Neuronal stem cell (in vitro differentiated cells): ENCODE measurements around the gene MARCHF7.
"Not testable (repeated sequence)": the region's sequence is repeated elsewhere in the genome, so short reads cannot be mapped to it uniquely, and the experiment has no call there.

ENCODE experiments used
- DNase-seq: peaks from one replicate; pipeline ENCODE4 v3.0.0-alpha.2; 2013; ENCODE audit warnings: low spot score
- H2AFZ ChIP-seq: one replicate; pipeline ENCODE4 v1.6.1; 2013; ENCODE audit warnings: mild to moderate bottlenecking, low read length, inconsistent platforms
- H2AK5ac ChIP-seq: 2 replicates; pipeline ENCODE4 v1.6.1; 2013; ENCODE audit warnings: low read depth, mild to moderate bottlenecking, inconsistent platforms, low read length, moderate library complexity, mixed read lengths
- H2BK120ac ChIP-seq: 2 replicates; pipeline ENCODE4 v1.6.1; 2013; ENCODE audit warnings: low read depth, mild to moderate bottlenecking, inconsistent platforms, low read length, moderate library complexity, mixed read lengths
- H2BK12ac ChIP-seq: one replicate; pipeline ENCODE4 v1.6.1; 2013; ENCODE audit warnings: low read length, inconsistent platforms
- H2BK15ac ChIP-seq: 2 replicates; pipeline ENCODE4 v1.6.1; 2013; ENCODE audit warnings: mild to moderate bottlenecking, low read length, inconsistent platforms, mixed read lengths
- H2BK5ac ChIP-seq: one replicate; pipeline ENCODE4 v1.6.1; 2013; ENCODE audit warnings: inconsistent platforms, mild to moderate bottlenecking, low read length, moderate library complexity
- H3K14ac ChIP-seq: one replicate; pipeline ENCODE4 v1.6.1; 2013; ENCODE audit warnings: low read length, inconsistent platforms
- H3K18ac ChIP-seq: 2 replicates; pipeline ENCODE4 v1.6.1; 2013; ENCODE audit warnings: low read length, inconsistent platforms
- H3K23ac ChIP-seq: 2 replicates; pipeline ENCODE4 v1.6.1; 2013; ENCODE audit warnings: low read depth, mild to moderate bottlenecking, mixed read lengths, low read length, inconsistent platforms; ENCODE audit not compliant: poor library complexity
- H3K27ac ChIP-seq: replicated peaks from 3 replicates; pipeline ENCODE4 v1.5.1; 2013; ENCODE audit warnings: low read length, inconsistent platforms
- H3K27me3 ChIP-seq, 3 experiments: 2 replicates each; pipeline ENCODE4 v1.6.1; 2013; ENCODE audit warnings: low read length in 3 of 3, mild to moderate bottlenecking in 2 of 3, inconsistent platforms in 1 of 3, low read depth in 1 of 3, mixed read lengths in 1 of 3, moderate library complexity in 1 of 3; ENCODE audit not compliant: control insufficient read depth in 3 of 3, insufficient read depth in 3 of 3
- H3K36me3 ChIP-seq, 2 donors: replicated peaks in 1 of 2; 2 replicates each; pipeline ENCODE4 v1.6.1; 2013; ENCODE audit warnings: low read length in 2 of 2; ENCODE audit not compliant: control insufficient read depth in 2 of 2, insufficient read depth in 2 of 2
- H3K4ac ChIP-seq: 2 replicates; pipeline ENCODE4 v1.6.1; 2013; ENCODE audit warnings: inconsistent platforms, mild to moderate bottlenecking, low read length, moderate library complexity
- H3K4me1 ChIP-seq, 2 donors: 1 replicate in 1 of 2; 2 replicates in 1 of 2; pipeline ENCODE4 v1.6.1; 2013; ENCODE audit warnings: low read length in 2 of 2, low read depth in 1 of 2; ENCODE audit not compliant: control insufficient read depth in 2 of 2, insufficient read depth in 1 of 2
- H3K4me2 ChIP-seq: one replicate; pipeline ENCODE4 v1.6.1; 2013; ENCODE audit warnings: mild to moderate bottlenecking, low read length, inconsistent platforms; ENCODE audit not compliant: insufficient read depth, poor library complexity, severe bottlenecking
- H3K4me3 ChIP-seq, 2 donors: 2 replicates each; pipeline ENCODE4 v1.5.1; 2013; ENCODE audit warnings: low read length in 2 of 2, mild to moderate bottlenecking in 2 of 2, inconsistent platforms in 1 of 2, moderate library complexity in 1 of 2
- H3K79me1 ChIP-seq: one replicate; pipeline ENCODE4 v1.6.1; 2013; ENCODE audit warnings: low read depth, mild to moderate bottlenecking, inconsistent platforms, low read length, moderate library complexity
- H3K9ac ChIP-seq: one replicate; pipeline ENCODE4 v1.6.1; 2013; ENCODE audit warnings: mild to moderate bottlenecking, low read depth, low read length, inconsistent platforms; ENCODE audit not compliant: poor library complexity
- H3K9me3 ChIP-seq, 2 donors: replicated peaks in 1 of 2; 2 replicates each; pipeline versions ENCODE3 to v1.6.1; 2013; ENCODE audit warnings: low read length in 2 of 2, mild to moderate bottlenecking in 2 of 2, inconsistent platforms in 1 of 2, low read depth in 1 of 2, mixed read lengths in 1 of 2, moderate library complexity in 1 of 2; ENCODE audit not compliant: control insufficient read depth in 2 of 2, insufficient read depth in 1 of 2
- H4K8ac ChIP-seq: one replicate; pipeline ENCODE4 v1.6.1; 2013; ENCODE audit warnings: low read depth, mild to moderate bottlenecking, inconsistent platforms, low read length, moderate library complexity
- H4K91ac ChIP-seq: one replicate; pipeline ENCODE4 v1.6.1; 2013; ENCODE audit warnings: low read length, low read depth, mild to moderate bottlenecking, inconsistent platforms; ENCODE audit not compliant: poor library complexity
- WGBS, 2 donors: extraction: QIAGEN DNeasy Blood & Tissue Kit; methylation state at CpG; one replicate each; pipeline ENCODE4 v1.1.7; 2013; ENCODE audit warnings: missing lambda C conversion rate in 2 of 2, mixed read lengths in 1 of 2; ENCODE audit not compliant: insufficient read length in 2 of 2, insufficient replicate concordance in 1 of 2; ENCODE audit errors: extremely low coverage in 2 of 2; 5-methylcytosine and 5-hydroxymethylcytosine counted together

MARCHF7 gene

DNA sequence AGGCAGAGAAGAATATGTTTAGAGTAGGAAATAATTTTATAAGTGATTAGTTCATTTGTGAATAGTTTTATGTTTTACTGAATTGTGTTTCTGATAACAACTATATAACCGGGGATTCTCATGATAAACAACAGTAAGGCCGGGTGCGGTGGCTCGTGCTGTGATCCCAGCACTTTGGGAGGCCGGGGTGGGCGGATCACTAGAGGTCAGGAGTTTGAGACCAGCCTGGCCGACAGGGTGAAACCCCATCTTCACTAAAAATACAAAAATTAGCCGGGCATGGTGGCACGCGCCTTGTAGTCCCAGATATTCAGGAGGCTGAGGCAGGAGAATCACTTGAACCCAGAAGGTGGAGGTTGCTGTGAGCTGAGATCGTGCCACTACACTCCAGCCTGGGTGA, 32.9 kb downstream of the MARCHF7 start:
- H2BK12ac ChIP-seq, H3K4me1 ChIP-seq, H4K91ac ChIP-seq, DNase-seq, H4K8ac ChIP-seq, H3K4me3 ChIP-seq, H3K4ac ChIP-seq, H3K27me3 ChIP-seq, H2BK5ac ChIP-seq, H3K79me1 ChIP-seq, H2AK5ac ChIP-seq, H3K18ac ChIP-seq, H3K23ac ChIP-seq, H2BK120ac ChIP-seq, H3K27ac ChIP-seq, H3K4me2 ChIP-seq, H2BK15ac ChIP-seq, H3K9ac ChIP-seq, H2AFZ ChIP-seq, H3K14ac ChIP-seq: not testable (repeated sequence)
- Histone ChIP-seq H3K9me3 (peaks cover 0 to 23% of the 10 kb centered on the region in 2 donors), H3K36me3 (peaks cover 23 to 96% of the 10 kb centered on the region in 2 donors)
- no CpG with 5 or more reads among the region's 11 CpGs for whole genome bisulfite sequencing, 2 donors

GRCh38 chr2:159748089-159748488, 35.8 kb downstream of the MARCHF7 start:
- no peak overlapping the region for H3K4me2 ChIP-seq
- peaks cover 0 to 23% of the 10 kb centered on the region in 2 donors for H3K9me3 ChIP-seq
- no peak overlapping the region for H2AK5ac ChIP-seq
- H2BK12ac ChIP-seq: no peak overlapping the region
- no peak overlapping the region for H3K14ac ChIP-seq
- H3K18ac ChIP-seq: no peak overlapping the region
- H3K27me3 ChIP-seq: no peaks in the 10 kb centered on the region
- no peak overlapping the region for H3K27ac ChIP-seq
- H4K91ac ChIP-seq: no peak overlapping the region
- no CpG with 5 or more reads among the region's 9 CpGs for WGBS, 2 donors
- H2BK120ac ChIP-seq: no peak overlapping the region
- H3K4me3 ChIP-seq: no peak overlapping the region
- no peak overlapping the region for H2AFZ ChIP-seq
- no peak overlapping the region for H3K9ac ChIP-seq
- no peak overlapping the region for H2BK15ac ChIP-seq
- peaks cover 24 to 96% of the 10 kb centered on the region in 2 donors for H3K36me3 ChIP-seq
- H3K4ac ChIP-seq: no peak overlapping the region
- no peak overlapping the region for H4K8ac ChIP-seq
- H3K4me1 ChIP-seq: no peaks in the 10 kb centered on the region
- H2BK5ac ChIP-seq: no peak overlapping the region
- no peaks in the 10 kb centered on the region for H3K79me1 ChIP-seq
- no peak for DNase-seq
- H3K23ac ChIP-seq: no peak overlapping the region

- Histone ChIP-seq H3K4me3 (no peak overlapping the region), H2AFZ (no peak overlapping the region)
- no CpG with 5 or more reads among the region's 1 CpG for WGBS, 2 donors
These were observed 38.6 kb downstream of the MARCHF7 start for GRCh38 chr2:159750873-159751272.

GRCh38 chr2:159753797-159754196, 41.5 kb downstream of the MARCHF7 start:
- no peak for DNase-seq
- H2BK5ac ChIP-seq: no peak overlapping the region
- no peak overlapping the region for H3K18ac ChIP-seq
- H3K4ac ChIP-seq: no peak overlapping the region
- H2BK12ac ChIP-seq: no peak overlapping the region
- no peak overlapping the region for H2BK120ac ChIP-seq
- no peak overlapping the region for H2AFZ ChIP-seq
- H3K79me1 ChIP-seq: no peaks in the 10 kb centered on the region
- no peak overlapping the region for H3K9ac ChIP-seq
- WGBS, 2 donors: no CpG with 5 or more reads among the region's 4 CpGs
- H4K8ac ChIP-seq: no peak overlapping the region
- H3K9me3 ChIP-seq: peaks cover 0 to 2% of the 10 kb centered on the region in 2 donors
- H2BK15ac ChIP-seq: no peak overlapping the region
- H3K27ac ChIP-seq: no peak overlapping the region
- H3K4me3 ChIP-seq: no peak overlapping the region
- peaks cover 13 to 96% of the 10 kb centered on the region in 2 donors for H3K36me3 ChIP-seq
- H3K4me2 ChIP-seq: no peak overlapping the region
- no peak overlapping the region for H3K14ac ChIP-seq
- no peaks in the 10 kb centered on the region for H3K4me1 ChIP-seq
- H4K91ac ChIP-seq: no peak overlapping the region
- no peak overlapping the region for H2AK5ac ChIP-seq
- H3K27me3 ChIP-seq: no peaks in the 10 kb centered on the region
- no peak overlapping the region for H3K23ac ChIP-seq

More at GRCh38 chr2:159750873-159751272, 38.6 kb downstream of the MARCHF7 start:
- no peak for DNase-seq
- Histone ChIP-seq H3K9ac (no peak overlapping the region), H2BK12ac (no peak overlapping the region), H3K4me1 (no peaks in the 10 kb centered on the region), H2BK120ac (no peak overlapping the region), H2BK15ac (no peak overlapping the region), H4K8ac (no peak overlapping the region), H3K14ac (no peak overlapping the region), H3K4me2 (no peak overlapping the region), H3K9me3 (peaks cover 0 to 20% of the 10 kb centered on the region in 2 donors), H4K91ac (no peak overlapping the region), H3K18ac (no peak overlapping the region), H3K27ac (no peak overlapping the region), H3K4ac (no peak overlapping the region), H2AK5ac (no peak overlapping the region), H3K27me3 (no peaks in the 10 kb centered on the region), H3K23ac (no peak overlapping the region), H2BK5ac (no peak overlapping the region), H3K36me3 (peaks cover 21 to 97% of the 10 kb centered on the region in 2 donors), H3K79me1 (no peaks in the 10 kb centered on the region)
